ENCODE results near the gene FXYD4.

FXYD4 gene

DNA sequence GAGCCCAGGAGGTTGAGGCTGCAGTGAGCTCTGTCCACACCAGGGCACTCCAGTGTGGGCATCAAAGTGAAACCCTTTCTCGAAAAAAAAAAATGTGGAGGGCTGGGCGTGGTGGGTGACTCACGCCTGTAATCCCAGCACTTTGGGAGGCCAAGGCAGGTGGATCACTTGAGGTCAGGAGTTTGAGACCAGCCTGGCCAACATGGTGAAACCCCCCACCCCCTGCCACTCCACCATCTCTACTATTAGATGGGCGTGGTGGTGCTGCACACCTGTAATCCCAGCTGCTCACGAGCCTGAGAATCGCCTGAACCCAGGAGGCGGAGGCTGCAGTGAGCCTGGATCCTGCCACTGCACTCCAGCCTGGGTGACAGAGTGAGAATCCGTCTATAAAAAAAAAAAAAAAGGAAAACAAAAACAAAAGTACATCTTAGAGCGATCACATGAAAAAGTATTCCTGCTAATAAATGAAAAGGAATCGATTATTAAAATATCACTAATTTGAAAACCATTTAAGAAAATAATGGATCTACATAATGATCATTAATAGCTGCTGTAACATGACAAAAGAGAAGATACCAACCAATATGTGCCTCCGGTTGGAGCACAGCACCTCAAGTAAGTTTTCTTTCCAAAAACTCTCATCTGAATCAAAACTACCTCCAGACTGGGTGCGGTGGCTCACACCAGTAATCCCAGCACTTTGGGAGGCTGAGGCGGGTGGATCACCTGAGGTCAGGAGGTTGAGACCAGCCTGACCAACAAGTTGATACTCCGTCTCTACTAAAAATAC is 32.7 kb downstream of the FXYD4 start:
- H3K36me3 Mint-ChIP-seq (ENCODE audit: low read depth), result peaks cover 38% of the 10 kb centered on the region
- no peaks in the 10 kb centered on the region for H3K9me3 Mint-ChIP-seq
- peak overlapping the region; percentile 89 for H3K4me3 Mint-ChIP-seq
- H3K4me1 Mint-ChIP-seq (ENCODE audit: low read depth), result peaks cover 48% of the 10 kb centered on the region
- peak overlapping the region; percentile 87 for H3K27ac Mint-ChIP-seq
- H3K27me3 Mint-ChIP-seq (ENCODE audit: low read depth), result no peaks in the 10 kb centered on the region

- Mint-ChIP-seq H3K9me3 (no peaks in the 10 kb centered on the region), H3K27ac (peak overlapping the region; percentile 87), H3K36me3 (ENCODE audit: low read depth) (peaks cover 36% of the 10 kb centered on the region), H3K4me3 (peak overlapping the region; percentile 89), H3K27me3 (ENCODE audit: low read depth) (no peaks in the 10 kb centered on the region), H3K4me1 (ENCODE audit: low read depth) (peaks cover 43% of the 10 kb centered on the region)
Measured at GRCh38 chr10:43404704-43405084, 33.3 kb downstream of the FXYD4 start.

GRCh38 chr10:43407148-43407575 is 35.7 kb downstream of the FXYD4 start:
- Mint-ChIP-seq H3K36me3 (ENCODE audit: low read depth) (peaks cover 33% of the 10 kb centered on the region), H3K27ac (peak overlapping the region; percentile 99), H3K27me3 (ENCODE audit: low read depth) (no peaks in the 10 kb centered on the region), H3K4me1 (ENCODE audit: low read depth) (peaks cover 33% of the 10 kb centered on the region), H3K9me3 (no peaks in the 10 kb centered on the region), H3K4me3 (peak overlapping the region; percentile 99)

DNA sequence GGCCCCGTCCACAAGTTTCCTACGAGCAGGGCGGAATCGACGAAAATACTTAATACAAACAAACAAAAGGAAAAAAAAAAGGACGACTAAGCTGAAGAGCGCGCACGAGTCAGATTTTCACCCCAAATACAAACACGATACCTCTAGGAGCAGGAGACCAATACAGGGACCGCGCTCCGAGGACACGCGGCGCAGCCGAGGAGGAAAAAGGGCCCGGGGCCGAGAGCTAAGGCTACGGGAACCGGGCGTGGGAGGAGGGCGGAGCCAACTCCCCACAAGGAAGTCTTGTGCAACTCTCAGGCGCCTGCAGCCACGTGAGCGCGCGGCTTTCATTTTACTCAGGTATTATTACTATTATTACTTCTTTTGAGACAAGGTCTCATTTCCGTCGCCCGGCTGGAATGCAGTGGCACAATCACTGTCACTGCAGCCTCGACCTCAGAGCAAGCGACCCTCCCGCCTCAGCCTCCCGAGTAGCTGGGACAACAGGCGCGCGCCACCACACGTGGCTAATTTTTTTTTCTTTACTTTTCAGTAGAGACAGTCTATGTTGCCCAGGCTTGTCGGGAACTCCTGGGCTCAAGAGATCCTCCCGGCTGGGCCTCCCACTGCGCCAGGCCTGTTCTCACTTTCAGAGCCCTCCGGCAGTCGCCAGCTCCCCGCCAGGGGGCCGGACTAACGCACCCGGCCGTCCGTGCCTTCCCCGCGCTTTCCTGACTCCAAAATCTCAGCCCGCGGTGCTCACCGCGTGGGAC is 36.3 kb downstream of the FXYD4 start:
- peaks cover 31% of the 10 kb centered on the region for H3K36me3 Mint-ChIP-seq (ENCODE audit: low read depth)
- H3K27ac Mint-ChIP-seq, result peak overlapping the region; percentile 99
- no peaks in the 10 kb centered on the region for H3K27me3 Mint-ChIP-seq (ENCODE audit: low read depth)
- H3K4me1 Mint-ChIP-seq (ENCODE audit: low read depth), result peaks cover 28% of the 10 kb centered on the region
- no peaks in the 10 kb centered on the region for H3K9me3 Mint-ChIP-seq
- H3K4me3 Mint-ChIP-seq, result peak overlapping the region; percentile 99

DNA sequence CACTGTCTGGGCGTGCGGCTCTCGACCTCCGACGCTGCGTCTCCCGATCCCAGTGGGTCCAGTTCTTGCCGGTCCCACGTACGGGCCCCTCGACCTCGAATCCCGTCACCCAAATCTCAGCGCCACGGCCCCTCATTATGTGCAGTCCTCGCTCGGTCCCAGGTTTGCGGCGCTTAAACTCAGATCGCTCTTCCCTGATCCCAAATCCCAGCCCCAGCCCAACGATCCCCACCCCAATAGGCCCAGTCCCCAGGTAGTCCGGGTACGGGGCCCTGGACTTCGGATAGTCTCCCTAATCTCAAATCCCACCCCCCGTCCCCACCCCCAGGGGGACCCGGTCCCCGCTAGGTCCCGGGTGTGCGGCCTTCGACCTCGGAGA is 36.9 kb downstream of the FXYD4 start:
- Mint-ChIP-seq H3K4me3 (peak overlapping the region; percentile 99), H3K4me1 (ENCODE audit: low read depth) (peaks cover 22% of the 10 kb centered on the region), H3K27me3 (ENCODE audit: low read depth) (no peaks in the 10 kb centered on the region), H3K36me3 (ENCODE audit: low read depth) (peaks cover 25% of the 10 kb centered on the region), H3K9me3 (no peaks in the 10 kb centered on the region), H3K27ac (peak overlapping the region; percentile 99)

- peaks cover 23% of the 10 kb centered on the region for H3K36me3 Mint-ChIP-seq (ENCODE audit: low read depth)
- H3K27ac Mint-ChIP-seq, result peak within 1 kb of the TSS; percentile 99
- H3K9me3 Mint-ChIP-seq, result no peaks in the 10 kb centered on the region
- no peaks in the 10 kb centered on the region for H3K27me3 Mint-ChIP-seq (ENCODE audit: low read depth)
- H3K4me1 Mint-ChIP-seq (ENCODE audit: low read depth), result peaks cover 20% of the 10 kb centered on the region
- H3K4me3 Mint-ChIP-seq, result peak within 1 kb of the TSS; percentile 99
Measured at GRCh38 chr10:43408710-43409384, 37.4 kb downstream of the FXYD4 start, which contains the start of gene HNRNPF. HNRNPF (minus strand) TSS chr10:43409186; CDS start chr10:43387884, 21,302 bp downstream.

DNA sequence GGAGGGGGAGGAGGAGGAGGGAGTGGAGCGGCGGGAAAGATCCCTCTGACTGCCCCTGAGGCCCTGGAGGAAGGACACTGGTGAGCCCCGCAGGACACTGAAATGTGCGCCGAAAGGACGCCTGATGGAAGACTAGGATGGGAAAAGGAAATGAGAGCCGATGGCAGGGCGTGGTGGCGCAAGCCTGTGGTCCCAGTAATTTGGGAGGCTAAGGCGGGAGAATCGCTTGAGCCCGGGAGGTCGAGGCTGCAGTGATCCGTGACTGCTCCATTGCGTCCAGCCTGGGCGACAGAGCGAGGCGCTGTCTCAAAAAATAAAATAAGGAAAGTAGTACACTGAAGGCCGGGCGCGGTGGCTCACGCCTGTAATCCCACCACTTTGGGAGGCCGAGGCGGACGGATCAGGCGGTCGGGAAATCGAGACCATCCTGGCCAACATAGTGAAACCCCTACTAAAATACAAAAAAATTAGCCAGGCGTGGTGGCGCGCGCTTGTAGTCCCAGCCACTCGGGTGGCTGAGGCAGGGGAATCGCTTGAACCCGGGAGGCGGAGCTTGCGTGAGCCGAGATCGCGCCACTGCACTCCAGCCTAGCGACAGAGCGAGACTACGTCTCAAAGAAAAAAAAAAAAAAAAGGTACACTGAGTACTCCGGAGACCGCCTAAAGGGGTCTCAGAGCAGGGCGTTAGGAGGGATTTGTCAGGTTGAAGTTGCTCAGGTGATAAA is 38.1 kb downstream of the FXYD4 start:
- Mint-ChIP-seq H3K27ac (peak overlapping the region; percentile 99), H3K4me1 (ENCODE audit: low read depth) (peaks cover 17% of the 10 kb centered on the region), H3K9me3 (no peaks in the 10 kb centered on the region), H3K27me3 (ENCODE audit: low read depth) (no peaks in the 10 kb centered on the region), H3K36me3 (ENCODE audit: low read depth) (peaks cover 21% of the 10 kb centered on the region), H3K4me3 (peak overlapping the region; percentile 99)

DNA sequence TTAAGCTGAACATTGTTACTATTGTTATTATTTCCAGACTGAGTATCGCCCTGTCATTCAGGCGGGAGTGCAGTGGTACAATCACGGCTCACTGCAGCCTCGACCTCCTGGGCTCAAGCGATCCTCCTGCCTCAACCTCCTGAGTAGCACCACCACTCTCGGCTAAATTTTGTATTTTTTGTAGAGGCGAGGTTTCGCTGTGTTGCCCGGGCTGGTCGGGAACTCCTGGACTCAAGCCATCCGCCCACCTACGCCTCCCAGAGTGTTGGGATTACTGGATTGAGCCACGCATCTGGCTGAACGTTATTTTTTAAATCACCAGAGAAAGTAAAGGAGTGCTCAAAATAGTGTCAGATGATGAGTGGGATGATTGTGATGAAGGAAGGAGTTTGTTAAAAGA is 38.9 kb downstream of the FXYD4 start:
- peaks cover 14% of the 10 kb centered on the region for H3K4me1 Mint-ChIP-seq (ENCODE audit: low read depth)
- H3K9me3 Mint-ChIP-seq, result no peaks in the 10 kb centered on the region
- H3K27ac Mint-ChIP-seq, result peak overlapping the region; percentile 99
- peak overlapping the region; percentile 99 for H3K4me3 Mint-ChIP-seq
- H3K36me3 Mint-ChIP-seq (ENCODE audit: low read depth), result peaks cover 17% of the 10 kb centered on the region
- no peaks in the 10 kb centered on the region for H3K27me3 Mint-ChIP-seq (ENCODE audit: low read depth)

DNA sequence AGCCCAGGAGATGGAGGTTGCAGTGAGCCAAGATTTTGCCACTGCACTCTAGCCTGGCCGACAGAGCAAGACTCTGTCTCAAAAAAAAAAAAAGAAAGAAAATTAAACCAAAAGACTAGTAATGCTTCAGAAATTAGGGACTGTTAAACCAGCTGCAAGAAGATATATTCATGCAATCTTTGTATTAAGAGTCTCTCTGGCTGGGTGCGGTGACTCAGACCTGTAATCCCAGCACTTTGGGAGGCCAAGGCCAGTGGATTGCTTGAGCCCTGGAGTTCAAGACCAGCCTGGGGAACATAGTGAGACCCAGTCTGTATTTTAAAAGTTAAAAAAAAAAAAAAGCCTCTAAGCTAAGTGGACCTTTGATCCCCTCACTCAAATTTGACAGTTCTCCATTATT is 40.1 kb downstream of the FXYD4 start:
- Mint-ChIP-seq H3K9me3 (no peaks in the 10 kb centered on the region), H3K4me1 (ENCODE audit: low read depth) (peaks cover 14% of the 10 kb centered on the region), H3K4me3 (no peak overlapping the region), H3K27me3 (ENCODE audit: low read depth) (no peaks in the 10 kb centered on the region), H3K27ac (no peak overlapping the region), H3K36me3 (ENCODE audit: low read depth) (peaks cover 14% of the 10 kb centered on the region)

DNA sequence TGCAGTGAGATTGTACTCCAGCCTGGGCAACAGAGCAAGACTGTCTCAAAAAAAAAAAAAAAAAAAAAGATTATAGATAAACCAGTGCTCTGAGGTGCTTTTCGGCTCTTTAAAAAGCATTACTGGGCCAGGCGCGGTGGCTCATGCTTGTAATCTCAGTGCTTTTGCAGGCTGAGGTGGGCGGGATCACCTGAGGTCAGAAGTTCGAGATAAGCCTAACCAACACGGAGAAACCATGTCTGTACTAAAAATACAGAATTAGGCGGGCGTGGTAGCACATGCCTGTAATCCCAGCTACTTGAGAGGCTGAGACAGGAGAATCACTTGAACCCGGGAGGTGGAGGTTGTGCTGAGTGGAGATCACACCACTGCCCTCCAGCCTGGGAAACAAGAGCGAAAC is 44.1 kb downstream of the FXYD4 start:
- peaks cover 25% of the 10 kb centered on the region for H3K4me1 Mint-ChIP-seq (ENCODE audit: low read depth)

GRCh38 chr10:43417950-43418768 is 46.7 kb downstream of the FXYD4 start:
- no peaks in the 10 kb centered on the region for H3K27me3 Mint-ChIP-seq (ENCODE audit: low read depth)
- H3K27ac Mint-ChIP-seq, result peak overlapping the region; percentile 86
- peak overlapping the region; percentile 19 for H3K4me3 Mint-ChIP-seq
- H3K4me1 Mint-ChIP-seq (ENCODE audit: low read depth), result peaks cover 33% of the 10 kb centered on the region
- H3K9me3 Mint-ChIP-seq, result no peaks in the 10 kb centered on the region
- no peaks in the 10 kb centered on the region for H3K36me3 Mint-ChIP-seq (ENCODE audit: low read depth)

More for the DNA sequence above, 44.1 kb downstream of the FXYD4 start:
- H3K36me3 Mint-ChIP-seq (ENCODE audit: low read depth), result peaks cover 3% of the 10 kb centered on the region
- no peaks in the 10 kb centered on the region for H3K27me3 Mint-ChIP-seq (ENCODE audit: low read depth)
- H3K4me3 Mint-ChIP-seq, result no peak overlapping the region
- no peak overlapping the region for H3K27ac Mint-ChIP-seq
- no peaks in the 10 kb centered on the region for H3K9me3 Mint-ChIP-seq

DNA sequence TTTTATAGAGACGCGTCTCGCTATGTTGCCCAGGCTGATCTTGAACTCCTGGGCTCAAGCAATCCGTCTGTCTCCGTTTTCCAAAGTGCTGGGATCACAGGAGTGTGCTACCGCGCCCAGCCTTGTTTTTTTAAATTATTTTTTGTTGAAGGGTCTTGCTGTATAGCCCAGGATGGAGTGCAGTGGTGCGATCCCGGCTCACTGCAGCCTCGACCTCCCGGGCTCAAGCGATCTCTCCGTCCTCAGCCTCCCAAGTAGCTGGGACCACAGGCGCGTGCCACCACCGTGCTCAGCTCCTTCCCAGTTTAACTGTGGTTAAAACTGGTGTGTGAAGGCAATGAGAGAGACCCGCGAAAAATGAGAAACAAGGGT is 48.5 kb downstream of the FXYD4 start:
- no peaks in the 10 kb centered on the region for H3K9me3 Mint-ChIP-seq
- H3K4me1 Mint-ChIP-seq (ENCODE audit: low read depth), result peaks cover 33% of the 10 kb centered on the region
- no peaks in the 10 kb centered on the region for H3K36me3 Mint-ChIP-seq (ENCODE audit: low read depth)
- H3K27ac Mint-ChIP-seq, result peak overlapping the region; percentile 91
- H3K4me3 Mint-ChIP-seq, result peak overlapping the region; percentile 66
- H3K27me3 Mint-ChIP-seq (ENCODE audit: low read depth), result no peaks in the 10 kb centered on the region

GRCh38 chr10:43420369-43421200 is 49.1 kb downstream of the FXYD4 start:
- Mint-ChIP-seq H3K4me1 (ENCODE audit: low read depth) (peaks cover 33% of the 10 kb centered on the region), H3K27ac (peak overlapping the region; percentile 98), H3K9me3 (no peaks in the 10 kb centered on the region), H3K27me3 (ENCODE audit: low read depth) (no peaks in the 10 kb centered on the region), H3K36me3 (ENCODE audit: low read depth) (no peaks in the 10 kb centered on the region), H3K4me3 (peak overlapping the region; percentile 87)

All from T-helper 1 cell treated with Interleukin-12 subunit alpha and Interleukin-12 subunit beta and Interleukin-4 antibody, amounts not matched to agents 30 μg/mL and 1 μg/mL, for 36 hours (primary cell).